ENCODE data around the gene ALKBH5. TPM values are rescaled to one million over a fixed set of nuclear protein-coding genes. Genes with fewer than 3 reads are reported as not detected.

The ALKBH5 gene
- total RNA-seq, 1 experiment from 2014 or later = 119 TPM

DNA sequence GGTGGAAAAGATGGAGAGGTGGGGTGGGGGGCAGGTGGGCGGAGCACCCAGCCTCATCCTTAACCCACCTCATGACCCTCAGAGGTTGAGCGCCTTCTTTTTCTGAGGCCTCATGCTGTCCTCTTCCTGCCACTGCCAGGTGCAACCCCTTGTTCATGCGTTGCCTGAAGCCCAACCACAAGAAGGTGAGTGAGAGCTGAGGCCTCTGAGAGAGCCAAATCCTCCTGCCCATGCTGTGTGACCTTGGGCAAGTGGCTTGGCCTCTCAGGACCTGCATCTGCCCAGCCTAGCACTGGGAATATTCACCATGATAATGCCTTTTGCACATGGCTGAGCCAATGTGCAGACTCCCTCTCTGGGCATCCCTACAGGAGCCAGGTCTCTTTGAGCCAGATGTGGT lies 43.0 kb upstream of the ALKBH5 start:
- ChIA-PET POLR2A (ENCODE audit: low non-redundant PET) (no interaction called here), CTCF (interaction anchor here (0.6 to 1.6 kb wide), 4 partner anchors 13 to 90 kb away, joined by 3 to 5 read pairs (median 4); no protein-coding TSS in a partner anchor)
- intact Hi-C loops (cut with micrococcal nuclease; ENCODE audit: unreplicated experiment) = no loop called here
- Histone ChIP-seq H3K27me3 (replicated peaks; ENCODE audit: insufficient read depth, low read depth, low read length, poor library complexity) (no peaks in the 10 kb centered on the region), H3K27ac (ENCODE audit: low read depth, low read length, poor library complexity, severe bottlenecking) (no peak overlapping the region), H3K4me1 (ENCODE audit: insufficient read depth, low read length, poor library complexity, severe bottlenecking) (no peaks in the 10 kb centered on the region), H3K9me3 (ENCODE audit: low read depth, low read length, poor library complexity, severe bottlenecking) (no peaks in the 10 kb centered on the region), H3K36me3 (ENCODE audit: insufficient read depth, low read length, poor library complexity, severe bottlenecking) (no peaks in the 10 kb centered on the region), H3K4me3 (ENCODE audit: low read depth, low read length, poor library complexity, severe bottlenecking) (no peak overlapping the region)
- DNase-seq (ENCODE audit: low spot score) = no peak
- TF ChIP-seq, protein P1, sequence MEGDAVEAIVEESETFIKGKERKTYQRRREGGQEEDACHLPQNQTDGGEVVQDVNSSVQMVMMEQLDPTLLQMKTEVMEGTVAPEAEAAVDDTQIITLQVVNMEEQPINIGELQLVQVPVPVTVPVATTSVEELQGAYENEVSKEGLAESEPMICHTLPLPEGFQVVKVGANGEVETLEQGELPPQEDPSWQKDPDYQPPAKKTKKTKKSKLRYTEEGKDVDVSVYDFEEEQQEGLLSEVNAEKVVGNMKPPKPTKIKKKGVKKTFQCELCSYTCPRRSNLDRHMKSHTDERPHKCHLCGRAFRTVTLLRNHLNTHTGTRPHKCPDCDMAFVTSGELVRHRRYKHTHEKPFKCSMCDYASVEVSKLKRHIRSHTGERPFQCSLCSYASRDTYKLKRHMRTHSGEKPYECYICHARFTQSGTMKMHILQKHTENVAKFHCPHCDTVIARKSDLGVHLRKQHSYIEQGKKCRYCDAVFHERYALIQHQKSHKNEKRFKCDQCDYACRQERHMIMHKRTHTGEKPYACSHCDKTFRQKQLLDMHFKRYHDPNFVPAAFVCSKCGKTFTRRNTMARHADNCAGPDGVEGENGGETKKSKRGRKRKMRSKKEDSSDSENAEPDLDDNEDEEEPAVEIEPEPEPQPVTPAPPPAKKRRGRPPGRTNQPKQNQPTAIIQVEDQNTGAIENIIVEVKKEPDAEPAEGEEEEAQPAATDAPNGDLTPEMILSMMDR (conservative IDR thresholded peaks at IDR 0.05; ENCODE audit: low read depth, low read length) = no peak
- TF ChIP-seq EZH2 (IDR thresholded peaks at IDR 0.05; ENCODE audit: borderline replicate concordance, low read depth, low read length, poor library complexity, severe bottlenecking) = no peak
- BruUV-seq (replicated peaks) = no TSS peak

- H3K9me3 ChIP-seq (ENCODE audit: low read depth, low read length, poor library complexity, severe bottlenecking) = no peaks in the 10 kb centered on the region
- BruUV-seq (replicated peaks) = no TSS peak
- no peaks in the 10 kb centered on the region for H3K4me1 ChIP-seq (ENCODE audit: insufficient read depth, low read length, poor library complexity, severe bottlenecking)
- DNase-seq (ENCODE audit: low spot score) = peak; percentile 72
- H3K27ac ChIP-seq (ENCODE audit: low read depth, low read length, poor library complexity, severe bottlenecking) = no peak overlapping the region
- no peak for TF ChIP-seq EZH2 (IDR thresholded peaks at IDR 0.05; ENCODE audit: borderline replicate concordance, low read depth, low read length, poor library complexity, severe bottlenecking)
- TF ChIP-seq, protein P1 (conservative IDR thresholded peaks at IDR 0.05; ENCODE audit: low read depth, low read length) = peak; percentile 72
- ChIA-PET POLR2A (ENCODE audit: low non-redundant PET) (no interaction called here), CTCF (interaction anchor here (1.0 to 1.6 kb wide), 3 partner anchors 12 to 77 kb away, joined by 3 to 5 read pairs (median 4); no protein-coding TSS in a partner anchor)
- H3K4me3 ChIP-seq (ENCODE audit: low read depth, low read length, poor library complexity, severe bottlenecking) = no peak overlapping the region
- H3K36me3 ChIP-seq (ENCODE audit: insufficient read depth, low read length, poor library complexity, severe bottlenecking) = no peaks in the 10 kb centered on the region
- intact Hi-C loops (cut with micrococcal nuclease; ENCODE audit: unreplicated experiment) = no loop called here
- H3K27me3 ChIP-seq (replicated peaks; ENCODE audit: insufficient read depth, low read depth, low read length, poor library complexity) = no peaks in the 10 kb centered on the region
Observed at GRCh38 chr17:18141210-18141803, 42.3 kb upstream of the ALKBH5 start.

DNA sequence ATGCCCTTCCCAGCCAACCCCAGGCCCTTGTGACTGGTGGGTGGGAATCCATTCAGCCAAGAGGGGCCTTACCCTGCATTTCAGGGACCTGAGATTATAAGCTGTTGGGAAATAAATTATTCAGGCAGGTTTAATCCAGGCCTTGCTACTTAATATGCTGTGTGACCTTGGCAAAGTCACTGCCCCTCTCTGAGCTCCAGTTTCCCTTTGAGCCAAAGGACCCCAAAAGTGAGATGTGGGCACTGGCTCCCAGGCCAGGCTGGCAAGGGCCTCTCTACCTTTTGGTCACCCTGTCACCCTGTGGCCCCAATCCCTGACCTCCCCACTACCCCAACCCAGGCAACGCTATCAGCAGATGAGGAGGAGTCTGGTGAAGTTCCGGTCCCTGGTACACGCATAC lies 41.2 kb upstream of the ALKBH5 start:
- no peaks in the 10 kb centered on the region for H3K36me3 ChIP-seq (ENCODE audit: insufficient read depth, low read length, poor library complexity, severe bottlenecking)
- intact Hi-C loops (cut with micrococcal nuclease; ENCODE audit: unreplicated experiment) = no loop called here
- H3K4me3 ChIP-seq (ENCODE audit: low read depth, low read length, poor library complexity, severe bottlenecking) = no peak overlapping the region
- BruUV-seq (replicated peaks) = no TSS peak
- no peak for DNase-seq (ENCODE audit: low spot score)
- H3K27ac ChIP-seq (ENCODE audit: low read depth, low read length, poor library complexity, severe bottlenecking) = no peak overlapping the region
- H3K27me3 ChIP-seq (replicated peaks; ENCODE audit: insufficient read depth, low read depth, low read length, poor library complexity) = no peaks in the 10 kb centered on the region
- ChIA-PET CTCF (no interaction called here), POLR2A (ENCODE audit: low non-redundant PET) (no interaction called here)
- no peaks in the 10 kb centered on the region for H3K9me3 ChIP-seq (ENCODE audit: low read depth, low read length, poor library complexity, severe bottlenecking)
- TF ChIP-seq, protein P1 (conservative IDR thresholded peaks at IDR 0.05; ENCODE audit: low read depth, low read length) = no peak
- H3K4me1 ChIP-seq (ENCODE audit: insufficient read depth, low read length, poor library complexity, severe bottlenecking) = no peaks in the 10 kb centered on the region

Data from A673 (cell line).